Progenitor cell of endocrine pancreas (in vitro differentiated cells): ENCODE measurements around the gene CES5A. TPM values are rescaled to one million over a fixed set of nuclear protein-coding genes. Genes with fewer than 3 reads are reported as not detected.
"Not testable (repeated sequence)": the region's sequence is repeated elsewhere in the genome, so short reads cannot be mapped to it uniquely, and the experiment has no call there.

Source experiments
- DNase-seq: peaks from one replicate; pipeline ENCODE4 v3.0.0; 2021; ENCODE audit warnings: low spot score; ENCODE audit not compliant: unreplicated experiment
- H3K27ac Mint-ChIP-seq: 2 replicates; pipeline ENCODE4 v1.8.0; 2021; ENCODE audit warnings: mild to moderate bottlenecking, moderate library complexity, mixed read lengths
- H3K27me3 Mint-ChIP-seq: 2 replicates; pipeline ENCODE4 v1.8.0; 2021; ENCODE audit warnings: mixed read lengths
- H3K36me3 Mint-ChIP-seq: 2 replicates; pipeline ENCODE4 v1.8.0; 2022; ENCODE audit warnings: mixed read lengths; ENCODE audit not compliant: insufficient read depth
- H3K4me1 Mint-ChIP-seq: 2 replicates; pipeline ENCODE4 v1.8.0; 2021; ENCODE audit warnings: low read depth, mixed read lengths
- H3K4me3 Mint-ChIP-seq: 2 replicates; pipeline ENCODE4 v1.8.0; 2021; ENCODE audit warnings: low read depth, mild to moderate bottlenecking, moderate library complexity, mixed read lengths
- H3K9me3 Mint-ChIP-seq: 2 replicates; pipeline ENCODE4 v1.8.0; 2021; ENCODE audit warnings: low read depth, mixed read lengths
- total RNA-seq: library from RNA; stranded (reverse); gene quantifications from 2 replicates; pipeline ENCODE4 v1.2.1, GENCODE V29; 2021
- TF ChIP-seq, protein P1 (sequence below): fragments of 200-600 bp; sonication (generic); IDR thresholded peaks from one replicate; pipeline ENCODE4 v1.5.0; 2021; ENCODE audit warnings: antibody characterized with exemption, mild to moderate bottlenecking; ENCODE audit not compliant: unreplicated experiment

The CES5A gene
- total RNA-seq, 1 donor from 2014 or later = not detected

DNA sequence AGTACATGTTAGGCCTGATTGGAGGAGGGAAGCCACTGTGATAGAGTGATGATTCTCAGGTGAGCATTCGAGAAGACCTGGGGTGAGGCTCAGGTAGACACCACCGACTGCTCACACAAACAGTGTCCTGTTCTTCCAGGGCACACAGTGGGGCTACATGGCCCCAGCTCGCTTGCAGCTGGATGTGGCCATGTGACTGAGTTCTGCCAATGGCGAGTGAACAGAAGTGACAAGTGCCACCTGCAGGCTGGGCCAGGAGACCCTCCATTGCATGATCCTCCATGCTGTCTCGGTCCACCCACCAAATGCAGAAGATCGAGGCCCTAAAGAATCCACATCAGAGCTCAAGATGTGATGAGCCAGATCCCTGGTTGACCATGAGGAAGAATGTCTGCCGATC lies 6.2 kb downstream of the CES5A start:
- TF ChIP-seq, protein P1, sequence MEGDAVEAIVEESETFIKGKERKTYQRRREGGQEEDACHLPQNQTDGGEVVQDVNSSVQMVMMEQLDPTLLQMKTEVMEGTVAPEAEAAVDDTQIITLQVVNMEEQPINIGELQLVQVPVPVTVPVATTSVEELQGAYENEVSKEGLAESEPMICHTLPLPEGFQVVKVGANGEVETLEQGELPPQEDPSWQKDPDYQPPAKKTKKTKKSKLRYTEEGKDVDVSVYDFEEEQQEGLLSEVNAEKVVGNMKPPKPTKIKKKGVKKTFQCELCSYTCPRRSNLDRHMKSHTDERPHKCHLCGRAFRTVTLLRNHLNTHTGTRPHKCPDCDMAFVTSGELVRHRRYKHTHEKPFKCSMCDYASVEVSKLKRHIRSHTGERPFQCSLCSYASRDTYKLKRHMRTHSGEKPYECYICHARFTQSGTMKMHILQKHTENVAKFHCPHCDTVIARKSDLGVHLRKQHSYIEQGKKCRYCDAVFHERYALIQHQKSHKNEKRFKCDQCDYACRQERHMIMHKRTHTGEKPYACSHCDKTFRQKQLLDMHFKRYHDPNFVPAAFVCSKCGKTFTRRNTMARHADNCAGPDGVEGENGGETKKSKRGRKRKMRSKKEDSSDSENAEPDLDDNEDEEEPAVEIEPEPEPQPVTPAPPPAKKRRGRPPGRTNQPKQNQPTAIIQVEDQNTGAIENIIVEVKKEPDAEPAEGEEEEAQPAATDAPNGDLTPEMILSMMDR = no peak
- DNase-seq = no peak
- Mint-ChIP-seq H3K9me3 (no peaks in the 10 kb centered on the region), H3K4me3 (no peak overlapping the region), H3K36me3 (no peaks in the 10 kb centered on the region), H3K27ac (no peak overlapping the region), H3K4me1 (peaks cover 4% of the 10 kb centered on the region), H3K27me3 (no peaks in the 10 kb centered on the region)

DNA sequence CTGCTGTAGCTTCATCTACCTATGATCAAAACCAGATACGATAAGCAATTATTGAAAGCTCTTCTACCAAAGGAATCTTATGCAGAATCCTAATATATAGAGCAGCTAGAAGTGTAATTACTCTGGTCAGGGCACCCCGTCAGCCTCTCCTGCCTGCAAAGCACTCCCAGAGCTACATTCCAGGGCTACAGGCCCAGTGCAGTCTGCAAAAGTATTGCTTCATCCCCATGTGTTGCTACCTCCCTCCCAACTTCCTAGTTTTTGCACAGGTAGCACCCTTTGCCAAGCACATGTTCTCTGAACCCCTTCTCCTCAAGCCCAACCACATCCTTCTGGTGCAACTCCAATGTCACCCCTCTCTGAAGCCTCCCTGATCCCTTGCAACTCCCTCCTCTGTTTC lies 7.0 kb downstream of the CES5A start:
- Mint-ChIP-seq H3K27me3 (no peaks in the 10 kb centered on the region), H3K4me1 (peaks cover 4% of the 10 kb centered on the region), H3K9me3 (no peaks in the 10 kb centered on the region), H3K27ac (no peak overlapping the region), H3K36me3 (no peaks in the 10 kb centered on the region), H3K4me3 (no peak overlapping the region)
- TF ChIP-seq, protein P1 = no peak
- DNase-seq = no peak

DNA sequence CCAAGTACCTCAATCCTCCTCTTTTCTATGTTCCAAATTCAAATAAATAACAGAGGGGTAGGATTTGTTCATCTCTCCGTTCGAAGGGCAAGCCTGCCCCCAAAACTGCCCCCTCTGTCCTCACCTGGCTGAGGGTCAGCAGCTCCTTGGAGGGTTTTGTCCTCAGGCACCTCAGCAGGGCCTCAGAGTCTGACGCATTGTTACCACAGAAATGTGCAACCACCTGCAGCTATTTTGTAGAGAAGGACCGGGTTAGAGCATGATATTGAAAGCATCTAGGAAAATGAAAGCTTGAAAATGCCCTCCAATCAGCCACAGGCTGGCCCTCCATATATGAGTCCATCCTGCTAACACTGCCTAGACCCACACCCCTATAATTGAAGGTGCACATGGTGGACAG lies 13.9 kb downstream of the CES5A start:
- H3K4me3 Mint-ChIP-seq = no peak overlapping the region
- H3K27me3 Mint-ChIP-seq = peaks cover 17% of the 10 kb centered on the region
- no peaks in the 10 kb centered on the region for H3K9me3 Mint-ChIP-seq
- no peaks in the 10 kb centered on the region for H3K4me1 Mint-ChIP-seq
- DNase-seq = no peak
- TF ChIP-seq, protein P1 = no peak
- no peaks in the 10 kb centered on the region for H3K36me3 Mint-ChIP-seq
- no peak overlapping the region for H3K27ac Mint-ChIP-seq

DNA sequence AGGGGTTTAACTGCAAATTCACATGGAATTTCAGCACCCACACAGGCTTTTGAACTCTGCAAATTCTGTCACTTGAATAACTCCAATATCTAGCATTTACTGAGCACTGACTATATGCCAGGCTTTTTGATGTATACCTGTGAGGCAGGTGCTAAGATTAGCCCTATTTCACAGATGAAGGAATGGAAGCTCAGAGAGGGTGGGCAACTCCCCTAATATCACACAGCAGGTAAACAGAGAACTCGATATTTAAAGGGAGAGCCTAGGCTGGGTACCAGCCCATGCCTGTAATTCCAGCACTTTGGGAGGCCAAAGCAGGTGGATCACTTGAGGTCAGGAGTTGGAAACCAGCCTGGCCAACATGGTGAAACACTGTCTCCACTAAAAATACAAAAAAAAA lies 17.5 kb downstream of the CES5A start:
- DNase-seq, H3K27ac Mint-ChIP-seq, H3K4me3 Mint-ChIP-seq, H3K9me3 Mint-ChIP-seq, H3K4me1 Mint-ChIP-seq, H3K36me3 Mint-ChIP-seq: not testable (repeated sequence)
- peaks cover 30% of the 10 kb centered on the region for H3K27me3 Mint-ChIP-seq

DNA sequence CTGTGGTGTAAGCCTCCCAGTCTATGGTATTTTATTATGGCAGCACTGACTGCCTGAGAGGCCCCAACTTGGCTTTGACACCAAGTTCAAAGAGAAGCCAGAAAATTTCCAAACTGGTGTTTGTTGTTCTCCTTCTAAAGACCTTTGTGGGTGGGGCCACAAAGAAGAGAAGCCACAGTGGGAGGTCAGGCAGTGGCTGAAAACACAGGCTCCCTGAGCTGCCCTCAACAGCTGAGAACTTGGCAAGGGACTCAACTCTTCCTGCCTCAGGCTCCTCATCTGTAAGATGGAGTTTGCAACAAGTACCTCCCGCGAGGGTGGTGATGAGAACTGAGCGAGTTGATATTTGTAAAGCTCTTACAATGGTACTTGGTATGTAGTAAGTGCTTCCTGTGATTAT lies 18.2 kb downstream of the CES5A start:
- Mint-ChIP-seq H3K9me3 (no peaks in the 10 kb centered on the region), H3K27me3 (peaks cover 33% of the 10 kb centered on the region), H3K4me1 (no peaks in the 10 kb centered on the region), H3K4me3 (no peak overlapping the region), H3K36me3 (no peaks in the 10 kb centered on the region), H3K27ac (no peak overlapping the region)
- DNase-seq = no peak
- TF ChIP-seq, protein P1 = no peak

DNA sequence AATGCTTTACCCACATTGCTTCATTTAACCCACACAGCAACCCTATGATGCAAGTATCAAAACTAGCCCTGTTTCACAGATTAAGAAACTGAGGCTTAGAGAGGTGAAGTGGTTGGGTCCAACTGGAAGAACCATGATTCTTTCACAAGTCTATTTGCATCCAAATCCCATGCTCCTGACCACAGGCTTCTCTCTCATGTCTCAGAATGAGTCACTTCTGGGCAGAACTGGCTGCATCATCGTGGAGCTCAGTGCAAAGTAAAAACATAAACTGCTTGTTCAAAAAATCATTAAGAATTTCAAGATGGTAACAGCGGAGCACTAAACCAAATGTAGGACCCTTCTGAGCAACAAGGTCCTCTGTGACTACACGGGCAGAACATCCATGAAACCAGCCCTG lies 22.1 kb downstream of the CES5A start:
- TF ChIP-seq, protein P1 = no peak
- no peak overlapping the region for H3K27ac Mint-ChIP-seq
- no peaks in the 10 kb centered on the region for H3K9me3 Mint-ChIP-seq
- H3K27me3 Mint-ChIP-seq = peaks cover 37% of the 10 kb centered on the region
- H3K4me1 Mint-ChIP-seq = no peaks in the 10 kb centered on the region
- no peaks in the 10 kb centered on the region for H3K36me3 Mint-ChIP-seq
- no peak overlapping the region for H3K4me3 Mint-ChIP-seq
- DNase-seq = no peak
